IMR-90 (cell line): Measurements from ENCODE around the gene PI16.

Source experiments
- BHLHE40 ChIP-seq: fragments of 150-350 bp; IDR thresholded peaks from 2 replicates; pipeline ENCODE4 v1.6.1; 2016; ENCODE audit warnings: mild to moderate bottlenecking, low read depth, low read length
- CEBPB ChIP-seq: IDR thresholded peaks from 2 replicates; pipeline ENCODE4 v1.6.1; 2012; ENCODE audit warnings: low read depth, low read length, improper control_type of control experiment
- CHD1 ChIP-seq: IDR thresholded peaks from 2 replicates; pipeline ENCODE4 v1.6.1; 2012; ENCODE audit warnings: low read depth, low read length, improper control_type of control experiment
- FOS ChIP-seq: fragments of 150-350 bp; IDR thresholded peaks from 2 replicates; pipeline ENCODE4 v1.6.1; 2016; ENCODE audit warnings: low read depth, low read length
- MAFK ChIP-seq: IDR thresholded peaks from 2 replicates; pipeline ENCODE4 v1.6.1; 2012; ENCODE audit warnings: low read depth, low read length, improper control_type of control experiment
- MAZ ChIP-seq: IDR thresholded peaks from 2 replicates; pipeline ENCODE4 v1.6.1; 2012; ENCODE audit warnings: low read depth, mild to moderate bottlenecking, low read length, improper control_type of control experiment, moderate library complexity, borderline replicate concordance
- MXI1 ChIP-seq: IDR thresholded peaks from 2 replicates; pipeline ENCODE4 v1.6.1; 2012; ENCODE audit warnings: low read depth, mild to moderate bottlenecking, low read length, moderate library complexity, borderline replicate concordance
- NFE2L2 ChIP-seq: fragments of 150-350 bp; IDR thresholded peaks from 2 replicates; pipeline ENCODE4 v1.6.1; 2016; ENCODE audit warnings: low read depth, mild to moderate bottlenecking, low read length
- POLR2A ChIP-seq: IDR thresholded peaks from 2 replicates; pipeline ENCODE4 v1.6.1; 2012; ENCODE audit warnings: mild to moderate bottlenecking, low read depth, low read length
- RAD21 ChIP-seq: IDR thresholded peaks from 2 replicates; pipeline ENCODE4 v1.6.1; 2012; ENCODE audit warnings: low read length, improper control_type of control experiment
- RFX5 ChIP-seq: IDR thresholded peaks from 2 replicates; pipeline ENCODE4 v1.8.0; 2012; ENCODE audit warnings: low read depth, mild to moderate bottlenecking, low read length, moderate library complexity
- SMC3 ChIP-seq: fragments of 150-350 bp; IDR thresholded peaks from 2 replicates; pipeline ENCODE4 v1.6.1; 2016; ENCODE audit warnings: low read depth, mild to moderate bottlenecking, antibody characterized with exemption, low read length, moderate library complexity
- USF2 ChIP-seq: fragments of 150-350 bp; IDR thresholded peaks from 2 replicates; pipeline ENCODE4 v1.6.1; 2017; ENCODE audit warnings: mild to moderate bottlenecking, antibody characterized with exemption, low read length, low read depth
- TF ChIP-seq, protein P1 (sequence below): conservative IDR thresholded peaks from 2 replicates; pipeline ENCODE4 v1.5.1; 2012; ENCODE audit warnings: mild to moderate bottlenecking, low read depth, low read length, improper control_type of control experiment

GRCh38 chr6:36975231-36976006 is 20.9 kb downstream of the PI16 start:
- TF ChIP-seq, protein P1, sequence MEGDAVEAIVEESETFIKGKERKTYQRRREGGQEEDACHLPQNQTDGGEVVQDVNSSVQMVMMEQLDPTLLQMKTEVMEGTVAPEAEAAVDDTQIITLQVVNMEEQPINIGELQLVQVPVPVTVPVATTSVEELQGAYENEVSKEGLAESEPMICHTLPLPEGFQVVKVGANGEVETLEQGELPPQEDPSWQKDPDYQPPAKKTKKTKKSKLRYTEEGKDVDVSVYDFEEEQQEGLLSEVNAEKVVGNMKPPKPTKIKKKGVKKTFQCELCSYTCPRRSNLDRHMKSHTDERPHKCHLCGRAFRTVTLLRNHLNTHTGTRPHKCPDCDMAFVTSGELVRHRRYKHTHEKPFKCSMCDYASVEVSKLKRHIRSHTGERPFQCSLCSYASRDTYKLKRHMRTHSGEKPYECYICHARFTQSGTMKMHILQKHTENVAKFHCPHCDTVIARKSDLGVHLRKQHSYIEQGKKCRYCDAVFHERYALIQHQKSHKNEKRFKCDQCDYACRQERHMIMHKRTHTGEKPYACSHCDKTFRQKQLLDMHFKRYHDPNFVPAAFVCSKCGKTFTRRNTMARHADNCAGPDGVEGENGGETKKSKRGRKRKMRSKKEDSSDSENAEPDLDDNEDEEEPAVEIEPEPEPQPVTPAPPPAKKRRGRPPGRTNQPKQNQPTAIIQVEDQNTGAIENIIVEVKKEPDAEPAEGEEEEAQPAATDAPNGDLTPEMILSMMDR, result no peak
- TF ChIP-seq POLR2A (no peak), CEBPB (no peak), BHLHE40 (no peak), NFE2L2 (no peak), SMC3 (no peak), MAZ (no peak), RAD21 (no peak), MXI1 (no peak), MAFK (no peak), USF2 (no peak), CHD1 (no peak), RFX5 (no peak), FOS (no peak)
